ENCODE results near the gene USP19. TPM values are rescaled to one million over a fixed set of nuclear protein-coding genes. Genes with fewer than 3 reads are reported as not detected.
A peak's percentile ranks its signal among the peaks of the same experiment; 100 is the strongest.

USP19 gene
- total and polyA plus RNA-seq, 2 donors (not counting 1 experiment from before 2014, with no cell fraction given): 73.5 to 87.3 TPM

- DNase-seq (no peak), ATAC-seq (ENCODE audit: low read depth) (no peak)
- Histone ChIP-seq H3K9me3 (ENCODE audit: control extremely low read depth in 1 of 3, control insufficient read depth in 2 of 3, insufficient read depth in 1 of 3, low read length in 2 of 3) (peaks cover 0 to 5% (median 0%) of the 10 kb centered on the region in 3 donors), H3K36me3 (replicated peaks in 1 of 2; ENCODE audit: control extremely low read depth in 1 of 2, control insufficient read depth in 1 of 2, extremely low read depth in 1 of 2, insufficient read depth in 2 of 2, low read length in 1 of 2) (peaks cover 0 to 16% of the 10 kb centered on the region in 2 experiments), H4K20me1 (ENCODE audit: control insufficient read depth, insufficient read depth, low read length, poor library complexity, severe bottlenecking) (no peaks in the 10 kb centered on the region), H3K4me2 (replicated peaks; ENCODE audit: low read depth, low read length, poor library complexity, severe bottlenecking) (no peak overlapping the region), H3K79me2 (ENCODE audit: control insufficient read depth, insufficient read depth, low read length) (peaks cover 15% of the 10 kb centered on the region), H3K4me3 (ENCODE audit: control extremely low read depth in 1 of 5, extremely low read depth in 1 of 5, insufficient read depth in 1 of 5, low read depth in 2 of 5, low read length in 4 of 5) (no peak overlapping the region), H3K27ac (ENCODE audit: low read length in 2 of 2) (no peak overlapping the region), H3K4me1 (ENCODE audit: control insufficient read depth in 2 of 2, insufficient read depth in 2 of 2, low read length in 2 of 2) (peaks cover 12 to 21% of the 10 kb centered on the region in 2 donors), H3K27me3 (replicated peaks in 1 of 4; ENCODE audit: control extremely low read depth in 1 of 4, control insufficient read depth in 3 of 4, insufficient read depth in 4 of 4, low read length in 3 of 4) (no peaks in the 10 kb centered on the region), H2AFZ (ENCODE audit: insufficient read depth, low read depth, low read length, poor library complexity, severe bottlenecking) (no peak overlapping the region), H3K9ac (ENCODE audit: low read length) (no peak overlapping the region)
- CTCF ChIA-PET: interaction anchor here (0.7 kb wide), 1 partner anchor 63 kb away, joined by 4 read pairs; no protein-coding TSS in a partner anchor
- TF ChIP-seq EZH2 (IDR thresholded peaks at IDR 0.05; ENCODE audit: borderline replicate concordance, insufficient read depth, low read depth, low read length, poor library complexity, severe bottlenecking) (no peak), CTCF (IDR thresholded peaks at IDR 0.05) (no peak)
- 94% methylated on average over 7 of the region's 7 CpGs for WGBS (ENCODE audit: insufficient coverage)
- Mint-ChIP-seq H3K27ac (peak overlapping the region; percentile 89), H3K4me3 (peak overlapping the region; percentile 88), H3K4me1 (peaks cover 15% of the 10 kb centered on the region), H3K9me3 (ENCODE audit: insufficient read depth) (no peaks in the 10 kb centered on the region), H3K27me3 (no peaks in the 10 kb centered on the region)
- intact Hi-C loops (cut with micrococcal nuclease): loop anchor here (5.0 kb wide), 1 partner anchor 550 kb away; the partner anchor contains the start of gene APEH
- POLR2A ChIA-PET: no interaction called here
These were observed 1.8 kb upstream of the USP19 start for GRCh38 chr3:49122451-49122850.

GRCh38 chr3:49122022-49122421, 1.4 kb upstream of the USP19 start:
- Histone ChIP-seq H3K36me3 (replicated peaks in 1 of 2; ENCODE audit: control extremely low read depth in 1 of 2, control insufficient read depth in 1 of 2, extremely low read depth in 1 of 2, insufficient read depth in 2 of 2, low read length in 1 of 2) (peaks cover 0 to 21% of the 10 kb centered on the region in 2 experiments), H3K79me2 (ENCODE audit: control insufficient read depth, insufficient read depth, low read length) (peaks cover 19% of the 10 kb centered on the region), H3K4me2 (replicated peaks; ENCODE audit: low read depth, low read length, poor library complexity, severe bottlenecking) (no peak overlapping the region), H3K27me3 (replicated peaks in 1 of 4; ENCODE audit: control extremely low read depth in 1 of 4, control insufficient read depth in 3 of 4, insufficient read depth in 4 of 4, low read length in 3 of 4) (no peaks in the 10 kb centered on the region), H4K20me1 (ENCODE audit: control insufficient read depth, insufficient read depth, low read length, poor library complexity, severe bottlenecking) (peaks cover 2% of the 10 kb centered on the region), H3K27ac (ENCODE audit: low read length in 2 of 2) (no peak overlapping the region), H3K4me3 (ENCODE audit: control extremely low read depth in 1 of 5, extremely low read depth in 1 of 5, insufficient read depth in 1 of 5, low read depth in 2 of 5, low read length in 4 of 5) (no peak overlapping the region), H3K4me1 (ENCODE audit: control insufficient read depth in 2 of 2, insufficient read depth in 2 of 2, low read length in 2 of 2) (peaks cover 12 to 21% of the 10 kb centered on the region in 2 donors), H3K9ac (ENCODE audit: low read length) (no peak overlapping the region), H2AFZ (ENCODE audit: insufficient read depth, low read depth, low read length, poor library complexity, severe bottlenecking) (no peak overlapping the region), H3K9me3 (ENCODE audit: control extremely low read depth in 1 of 3, control insufficient read depth in 2 of 3, insufficient read depth in 1 of 3, low read length in 2 of 3) (peaks cover 0 to 5% (median 0%) of the 10 kb centered on the region in 3 donors)
- CTCF ChIA-PET: interaction anchor here (0.7 to 1.8 kb wide), 5 partner anchors 20 to 63 kb away, joined by 4 to 14 read pairs (median 6); partner anchors contain the start of genes CCDC71 and QRICH1
- intact Hi-C loops (cut with micrococcal nuclease): loop anchor here (5.0 kb wide), 1 partner anchor 550 kb away; the partner anchor contains the start of gene APEH
- POLR2A ChIA-PET: interaction anchor here (0.5 to 2.6 kb wide), 3 partner anchors 28 to 330 kb away, joined by 3 to 32 read pairs (median 6); partner anchors contain the start of gene QRICH1
- Mint-ChIP-seq H3K9me3 (ENCODE audit: insufficient read depth) (no peaks in the 10 kb centered on the region), H3K4me3 (peak overlapping the region; percentile 88), H3K27ac (peak overlapping the region; percentile 89), H3K27me3 (no peaks in the 10 kb centered on the region), H3K4me1 (peaks cover 15% of the 10 kb centered on the region)
- TF ChIP-seq EZH2 (IDR thresholded peaks at IDR 0.05; ENCODE audit: borderline replicate concordance, insufficient read depth, low read depth, low read length, poor library complexity, severe bottlenecking): no peak
- TF ChIP-seq CTCF (IDR thresholded peaks at IDR 0.05): no peak
- ATAC-seq (ENCODE audit: low read depth) (no peak), DNase-seq (no peak)
- WGBS (ENCODE audit: insufficient coverage): 98% methylated on average over 11 of the region's 12 CpGs
